GM18868 (cell line): ENCODE data around the gene TOP3A.
"Not testable (repeated sequence)": the region's sequence is repeated elsewhere in the genome, so short reads cannot be mapped to it uniquely, and the experiment has no call there.

ENCODE experiments used
- ATAC-seq: cut with Tn5 transposase; IDR thresholded peaks from one replicate; pipeline ENCODE4 v1.9.1; 2021; ENCODE audit warnings: mild to moderate bottlenecking, moderate library complexity; ENCODE audit not compliant: unreplicated experiment

Gene TOP3A, protein sequence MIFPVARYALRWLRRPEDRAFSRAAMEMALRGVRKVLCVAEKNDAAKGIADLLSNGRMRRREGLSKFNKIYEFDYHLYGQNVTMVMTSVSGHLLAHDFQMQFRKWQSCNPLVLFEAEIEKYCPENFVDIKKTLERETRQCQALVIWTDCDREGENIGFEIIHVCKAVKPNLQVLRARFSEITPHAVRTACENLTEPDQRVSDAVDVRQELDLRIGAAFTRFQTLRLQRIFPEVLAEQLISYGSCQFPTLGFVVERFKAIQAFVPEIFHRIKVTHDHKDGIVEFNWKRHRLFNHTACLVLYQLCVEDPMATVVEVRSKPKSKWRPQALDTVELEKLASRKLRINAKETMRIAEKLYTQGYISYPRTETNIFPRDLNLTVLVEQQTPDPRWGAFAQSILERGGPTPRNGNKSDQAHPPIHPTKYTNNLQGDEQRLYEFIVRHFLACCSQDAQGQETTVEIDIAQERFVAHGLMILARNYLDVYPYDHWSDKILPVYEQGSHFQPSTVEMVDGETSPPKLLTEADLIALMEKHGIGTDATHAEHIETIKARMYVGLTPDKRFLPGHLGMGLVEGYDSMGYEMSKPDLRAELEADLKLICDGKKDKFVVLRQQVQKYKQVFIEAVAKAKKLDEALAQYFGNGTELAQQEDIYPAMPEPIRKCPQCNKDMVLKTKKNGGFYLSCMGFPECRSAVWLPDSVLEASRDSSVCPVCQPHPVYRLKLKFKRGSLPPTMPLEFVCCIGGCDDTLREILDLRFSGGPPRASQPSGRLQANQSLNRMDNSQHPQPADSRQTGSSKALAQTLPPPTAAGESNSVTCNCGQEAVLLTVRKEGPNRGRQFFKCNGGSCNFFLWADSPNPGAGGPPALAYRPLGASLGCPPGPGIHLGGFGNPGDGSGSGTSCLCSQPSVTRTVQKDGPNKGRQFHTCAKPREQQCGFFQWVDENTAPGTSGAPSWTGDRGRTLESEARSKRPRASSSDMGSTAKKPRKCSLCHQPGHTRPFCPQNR

DNA sequence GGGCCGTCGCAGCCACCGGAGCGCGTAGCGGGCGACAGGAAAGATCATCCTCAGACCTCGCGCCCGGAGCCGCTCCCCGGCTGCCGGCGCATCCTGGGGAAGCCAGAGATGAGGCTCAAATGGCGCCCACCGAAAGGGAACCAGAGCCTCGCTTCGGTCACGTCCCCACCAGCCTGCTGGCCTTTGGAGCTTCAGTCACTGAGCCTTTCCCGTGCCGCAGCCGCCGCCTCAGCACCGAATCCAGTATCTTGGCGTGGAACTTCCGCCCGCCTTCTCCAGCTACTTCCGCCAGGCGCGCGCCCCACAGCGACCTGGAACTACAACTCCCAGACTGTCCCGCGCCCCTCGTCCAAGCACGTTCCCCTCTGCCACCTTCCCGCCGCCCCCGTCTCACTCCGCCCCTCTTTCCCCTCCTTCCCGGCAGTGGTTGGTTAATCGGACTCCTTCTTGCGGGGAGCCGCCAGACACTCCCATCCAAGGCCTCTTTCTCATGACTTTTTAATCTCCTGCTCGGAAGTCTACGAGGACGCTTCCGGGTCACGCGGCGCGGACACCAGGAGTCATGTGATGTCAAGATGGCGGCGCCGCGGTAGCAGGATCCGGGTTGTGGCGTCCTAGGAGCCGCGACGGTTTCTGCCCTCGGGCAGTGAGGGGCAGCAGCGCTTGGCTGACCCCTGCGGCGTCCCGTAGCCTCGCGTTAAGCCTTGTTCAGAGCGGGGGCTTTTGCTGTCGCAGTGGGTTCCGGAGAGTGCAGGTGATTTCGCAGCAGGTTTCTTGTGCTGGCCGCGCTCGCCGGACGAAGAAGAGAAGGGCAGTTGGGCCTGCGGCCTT lies at the start of gene TOP3A, which contains the start of gene SMCR8:
Gene TOP3A, minus strand, starts transcription at position 264 of the 831 bp plus-strand sequence. Its CDS starts 216 bp downstream, at position 48.
Gene SMCR8, plus strand, starts transcription at position 563 of the 831 bp plus-strand sequence. CDS start 497 bp downstream, outside the sequence.
- ATAC-seq = peak; percentile 91

DNA sequence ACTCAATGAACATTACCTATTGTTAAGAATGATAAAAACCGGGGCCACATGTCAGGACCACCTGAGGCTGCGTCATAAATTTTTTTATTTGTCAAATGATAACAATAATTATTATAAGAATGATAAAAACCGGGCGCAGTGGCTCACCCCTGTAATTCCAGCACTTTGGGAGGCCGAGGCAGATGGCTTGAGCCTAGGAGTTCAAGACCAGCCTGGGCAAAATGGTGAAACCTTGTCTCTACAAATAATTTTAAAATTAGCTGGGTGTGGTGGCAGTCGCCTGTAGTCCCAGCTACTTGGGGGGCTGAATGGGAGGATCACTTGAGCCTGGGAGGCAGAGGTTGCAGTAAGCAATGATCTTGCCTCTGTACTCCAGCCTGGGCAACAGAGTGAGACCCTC lies 49.4 kb upstream of the TOP3A start:
- no peak for ATAC-seq

DNA sequence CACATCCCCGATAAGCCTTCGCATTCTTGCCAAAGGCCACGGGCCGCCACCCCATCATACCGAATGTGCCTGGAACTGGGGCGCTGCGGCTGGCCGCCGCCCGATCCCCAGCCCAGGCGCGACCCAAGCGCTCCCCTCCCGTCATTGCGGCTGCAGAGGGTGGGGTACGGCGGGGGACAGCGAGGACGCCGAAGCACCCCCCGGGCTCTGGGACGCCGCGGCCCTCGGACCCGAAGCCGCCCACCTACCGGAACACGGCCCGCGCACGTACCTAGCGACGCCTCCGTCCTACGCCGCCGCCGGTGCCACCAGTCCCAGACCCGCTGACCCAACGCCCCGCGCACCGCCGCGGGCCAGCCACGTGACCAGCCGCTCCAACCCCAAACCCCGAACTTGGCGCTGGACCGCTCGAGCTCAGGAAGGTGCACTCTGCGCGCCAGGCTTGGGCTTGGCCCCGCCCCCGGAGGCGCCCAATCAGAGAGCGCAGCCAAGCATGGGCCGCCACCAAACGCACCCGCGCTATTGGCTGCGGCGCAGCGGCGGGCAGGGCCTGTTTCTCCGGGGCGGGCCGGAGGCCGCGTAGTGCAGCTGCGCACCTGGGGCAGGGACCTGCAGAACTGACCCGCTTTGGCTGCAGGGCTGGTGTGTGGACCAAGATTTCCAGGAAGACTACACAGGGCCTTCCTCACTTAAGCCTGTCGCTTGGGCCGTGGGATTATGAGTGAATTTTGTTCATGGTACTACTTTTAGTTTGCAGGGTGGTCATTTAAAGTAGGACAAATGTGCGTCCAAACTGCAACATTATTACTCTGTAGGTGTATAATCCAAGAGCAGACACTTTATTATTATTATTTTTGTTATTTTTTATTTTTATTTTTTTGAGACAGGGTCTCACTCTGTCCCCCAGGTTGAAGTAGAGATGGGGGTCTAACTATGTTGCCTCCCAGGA lies 48.6 kb upstream of the TOP3A start, which contains the start of gene SHMT1:
Gene SHMT1, minus strand, starts transcription at position 450 of the 949 bp plus-strand sequence. CDS start 7,569 bp downstream, outside the sequence.
- peak; percentile 100 for ATAC-seq

DNA sequence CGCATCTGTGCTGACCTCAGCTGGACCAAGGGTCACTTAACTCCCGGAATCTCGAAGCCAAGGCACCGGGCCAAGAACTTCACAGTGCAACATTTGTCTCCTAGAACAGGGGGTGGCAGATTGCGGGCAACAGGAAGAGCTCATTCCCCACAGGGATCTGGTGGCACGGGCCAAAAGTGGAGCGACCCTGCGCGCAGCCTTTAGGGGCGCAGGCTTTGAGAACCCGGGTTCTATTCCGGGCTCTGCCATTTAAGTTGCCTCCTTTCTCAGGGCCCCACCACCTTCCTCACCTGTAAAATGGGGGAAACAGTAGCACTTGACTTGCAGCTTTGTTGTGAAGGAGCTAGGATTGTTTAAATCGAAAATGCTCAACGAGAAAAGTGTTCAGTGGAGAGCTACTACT lies 47.9 kb upstream of the TOP3A start:
- ATAC-seq = no peak

GRCh38 chr17:18361837-18362697 lies 47.3 kb upstream of the TOP3A start:
- ATAC-seq = no peak

DNA sequence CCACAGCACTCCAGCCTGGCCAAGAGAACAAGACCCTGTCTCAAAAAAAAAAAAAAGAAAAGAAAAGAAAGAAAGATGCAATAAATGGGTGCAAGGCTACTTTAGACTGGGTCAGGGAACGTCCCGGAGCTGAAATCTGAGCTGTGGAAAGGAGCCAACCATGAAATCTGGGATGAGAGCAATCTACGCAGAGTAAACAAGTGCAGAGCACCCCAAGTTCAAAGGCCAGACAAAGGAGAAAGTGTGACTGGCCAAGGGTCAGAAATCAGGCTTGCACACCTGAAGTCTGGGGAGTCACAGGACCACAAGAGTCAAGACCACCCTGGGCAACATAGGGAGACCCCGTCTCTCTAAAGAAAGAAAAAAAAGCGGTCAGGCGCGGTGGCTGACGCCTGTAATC lies 45.7 kb upstream of the TOP3A start:
- ATAC-seq = no peak

GRCh38 chr17:18356624-18357023 lies 41.8 kb upstream of the TOP3A start:
- no peak for ATAC-seq

DNA sequence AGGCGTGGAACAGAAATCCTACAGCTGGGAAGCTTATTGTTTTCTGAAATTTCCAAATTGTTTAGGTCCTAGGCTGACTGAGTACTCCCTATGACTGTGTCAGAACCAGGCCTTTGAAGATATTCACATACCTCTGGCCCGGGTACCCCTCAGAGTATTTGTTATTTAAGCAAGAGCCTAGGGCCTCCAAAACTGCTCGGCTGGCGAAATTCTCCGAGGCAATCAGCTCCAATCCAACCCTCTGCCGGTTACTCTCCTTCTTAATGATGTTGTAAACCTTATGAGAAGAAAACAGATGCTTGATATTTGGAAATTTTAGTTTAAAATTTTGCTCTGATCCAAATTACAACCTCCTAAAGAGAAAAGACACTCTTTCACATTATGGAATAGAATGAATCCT lies 38.7 kb upstream of the TOP3A start:
- ATAC-seq = no peak

GRCh38 chr17:18344021-18344420 lies 29.2 kb upstream of the TOP3A start:
- ATAC-seq = no peak

- no peak for ATAC-seq
Observed at GRCh38 chr17:18339933-18340332, 25.1 kb upstream of the TOP3A start.

GRCh38 chr17:18338158-18338557 lies 23.4 kb upstream of the TOP3A start:
- ATAC-seq = not testable (repeated sequence)

- no peak for ATAC-seq
Observed at GRCh38 chr17:18332909-18333489, 18.2 kb upstream of the TOP3A start.

DNA sequence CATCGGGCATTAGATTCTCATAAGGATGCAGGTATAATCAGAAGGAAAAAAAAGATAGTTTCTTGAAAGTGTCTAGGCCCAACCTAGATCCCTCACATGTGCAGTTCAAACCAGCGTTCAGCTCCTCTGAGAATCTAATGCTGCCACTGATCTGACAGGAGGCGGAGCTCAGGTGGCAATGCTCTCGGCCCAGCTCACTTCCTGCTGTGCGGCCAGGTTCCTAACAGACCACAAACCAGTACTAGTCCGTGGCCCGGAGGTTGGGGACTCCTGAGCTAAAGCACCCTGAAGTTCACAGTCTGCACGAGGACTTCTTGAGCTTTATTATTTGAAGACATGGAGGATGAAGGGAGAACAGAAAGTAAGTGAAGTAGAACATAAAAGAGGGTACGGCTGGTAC lies 17.1 kb upstream of the TOP3A start:
- no peak for ATAC-seq

DNA sequence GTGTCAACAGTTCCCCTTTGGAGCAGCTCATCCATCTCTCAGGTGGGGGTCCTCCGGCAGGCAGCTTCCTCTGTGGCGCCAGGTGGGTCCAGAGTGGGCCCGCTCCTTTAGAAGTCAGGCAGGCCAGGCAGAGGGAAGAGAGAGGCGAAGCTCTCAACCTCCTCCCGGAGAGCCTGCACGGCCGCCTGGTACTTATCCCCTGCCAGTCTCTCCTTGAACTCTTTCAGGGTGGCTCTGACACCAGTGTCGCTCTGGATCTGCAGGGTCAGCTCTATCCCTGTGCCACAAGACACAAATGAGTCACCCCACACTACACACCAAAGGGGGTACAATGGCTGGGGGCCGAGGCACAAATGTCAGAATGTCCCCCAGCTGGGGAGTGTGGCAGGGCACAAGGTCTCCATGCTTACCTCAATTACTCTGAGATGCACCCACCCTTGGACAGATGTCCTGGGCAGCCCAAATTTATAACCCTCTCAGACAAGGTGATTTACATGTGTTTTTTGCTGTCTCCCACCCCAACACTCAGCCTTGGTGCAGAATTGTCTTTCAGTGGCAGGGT lies 13.9 kb upstream of the TOP3A start:
- ATAC-seq = no peak

- no peak for ATAC-seq
Observed at GRCh38 chr17:18327556-18327955, 12.8 kb upstream of the TOP3A start.

GRCh38 chr17:18327093-18327492 lies 12.3 kb upstream of the TOP3A start:
- ATAC-seq = no peak

GRCh38 chr17:18326572-18326971 lies 11.8 kb upstream of the TOP3A start:
- no peak for ATAC-seq

DNA sequence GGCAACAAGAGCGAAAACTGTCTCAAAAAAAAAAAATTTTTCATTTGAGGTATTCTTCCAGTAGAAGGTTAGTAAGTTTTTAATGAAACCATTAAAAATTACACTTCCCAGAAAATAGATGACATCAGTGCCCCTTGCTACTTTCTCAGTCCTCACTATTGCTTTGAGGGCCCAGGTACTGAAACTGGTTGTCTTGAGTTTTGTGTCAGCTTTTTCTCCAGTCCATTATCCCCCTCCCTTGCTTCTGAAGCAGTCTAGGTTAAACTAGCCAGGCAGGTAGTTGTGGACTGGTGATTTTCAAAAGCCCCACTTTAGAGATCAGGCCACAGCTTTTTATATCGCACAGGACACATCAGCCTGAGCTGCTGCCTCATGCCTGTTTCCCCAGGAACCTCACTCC lies 11.2 kb upstream of the TOP3A start:
- no peak for ATAC-seq
